ENCODE results near the gene MYO1B.

- no peak for TF ChIP-seq CTCF (IDR thresholded peaks at IDR 0.05; ENCODE audit: insufficient read depth, low read length, poor library complexity, severe bottlenecking)
- TF ChIP-seq EZH2phosphoT487 (conservative IDR thresholded peaks at IDR 0.05; ENCODE audit: low read length) = no peak
These were observed 46.3 kb downstream of the MYO1B start for GRCh38 chr2:191291471-191291870.

Measured in SU-DHL-6 (cell line).